H9 (cell line): ENCODE results near the gene FYN. TPM values are rescaled to one million over a fixed set of nuclear protein-coding genes. Genes with fewer than 3 reads are reported as not detected.

ENCODE experiments used
- DNase-seq: peaks from one replicate; pipeline ENCODE4 v3.0.0-alpha.2; 2017
- H2AFZ ChIP-seq: one replicate; pipeline ENCODE4 v1.6.1; 2013; ENCODE audit warnings: mild to moderate bottlenecking, low read length, control low read depth, moderate library complexity
- H2AK5ac ChIP-seq: 2 replicates; pipeline ENCODE4 v1.6.1; 2013; ENCODE audit warnings: low read length, control low read depth, mixed read lengths; ENCODE audit not compliant: insufficient read length
- H2BK120ac ChIP-seq: one replicate; pipeline ENCODE4 v1.6.1; 2013; ENCODE audit warnings: low read depth, mild to moderate bottlenecking, low read length, control low read depth, inconsistent platforms; ENCODE audit not compliant: poor library complexity, severe bottlenecking
- H2BK12ac ChIP-seq: 2 replicates; pipeline ENCODE4 v1.6.1; 2013; ENCODE audit warnings: low read length, control low read depth, mixed read lengths, low read depth; ENCODE audit not compliant: insufficient read length
- H2BK15ac ChIP-seq: 2 replicates; pipeline ENCODE4 v1.6.1; 2013; ENCODE audit warnings: low read depth, low read length, control low read depth
- H2BK20ac ChIP-seq: one replicate; pipeline ENCODE4 v1.6.1; 2013; ENCODE audit warnings: low read depth, mild to moderate bottlenecking, low read length, control low read depth, inconsistent platforms; ENCODE audit not compliant: poor library complexity, severe bottlenecking
- H2BK5ac ChIP-seq: 2 replicates; pipeline ENCODE4 v1.6.1; 2013; ENCODE audit warnings: low read length, control low read depth, mixed read lengths; ENCODE audit not compliant: insufficient read length
- H3K14ac ChIP-seq: 2 replicates; pipeline ENCODE4 v1.6.1; 2013; ENCODE audit warnings: low read length, control low read depth; ENCODE audit not compliant: insufficient read depth
- H3K18ac ChIP-seq: 2 replicates; pipeline ENCODE4 v1.6.1; 2013; ENCODE audit warnings: low read depth, mild to moderate bottlenecking, mixed read lengths, low read length, control low read depth; ENCODE audit not compliant: insufficient read length
- H3K23ac ChIP-seq: 2 replicates; pipeline ENCODE4 v1.6.1; 2013; ENCODE audit warnings: low read length, control low read depth, mixed read lengths, low read depth; ENCODE audit not compliant: insufficient read length
- H3K23me2 ChIP-seq: 2 replicates; pipeline ENCODE4 v1.6.1; 2013; ENCODE audit warnings: low read depth, mild to moderate bottlenecking, mixed read lengths, low read length, control low read depth; ENCODE audit not compliant: insufficient read length, poor library complexity, severe bottlenecking
- H3K27ac ChIP-seq: 2 replicates; pipeline ENCODE4 v1.5.1; 2013; ENCODE audit warnings: low read length, control low read depth, mixed read lengths, low read depth; ENCODE audit not compliant: insufficient read length
- H3K27me3 ChIP-seq: 2 replicates; pipeline ENCODE4 v1.6.1; 2013; ENCODE audit warnings: low read length, control low read depth, inconsistent platforms; ENCODE audit not compliant: insufficient read depth
- H3K4ac ChIP-seq: 2 replicates; pipeline ENCODE4 v1.6.1; 2013; ENCODE audit warnings: low read depth, mild to moderate bottlenecking, control low read depth, inconsistent platforms, low read length, moderate library complexity
- H3K4me1 ChIP-seq: 2 replicates; pipeline ENCODE4 v1.6.1; 2013; ENCODE audit warnings: low read length, control low read depth, inconsistent platforms; ENCODE audit not compliant: insufficient read depth
- H3K4me2 ChIP-seq: 2 replicates; pipeline ENCODE4 v1.6.1; 2013; ENCODE audit warnings: low read length, control low read depth, mixed read lengths; ENCODE audit not compliant: insufficient read length, insufficient read depth
- H3K56ac ChIP-seq: 2 replicates; pipeline ENCODE4 v1.6.1; 2013; ENCODE audit warnings: low read depth, mild to moderate bottlenecking, mixed read lengths, low read length, control low read depth; ENCODE audit not compliant: insufficient read length
- H3K79me1 ChIP-seq: 2 replicates; pipeline ENCODE4 v1.6.1; 2013; ENCODE audit warnings: low read depth, mild to moderate bottlenecking, moderate library complexity, low read length, control low read depth, inconsistent platforms; ENCODE audit not compliant: insufficient read depth, poor library complexity, severe bottlenecking
- H3K79me2 ChIP-seq: 2 replicates; pipeline ENCODE4 v1.6.1; 2013; ENCODE audit warnings: low read length, control low read depth, inconsistent platforms; ENCODE audit not compliant: insufficient read depth
- H3K9ac ChIP-seq: 2 replicates; pipeline ENCODE4 v1.6.1; 2013; ENCODE audit warnings: low read length, control low read depth, mixed read lengths; ENCODE audit not compliant: insufficient read length; ENCODE audit errors: extremely low read depth
- H3K9me3 ChIP-seq: one replicate; pipeline ENCODE4 v1.6.1; 2013; ENCODE audit warnings: low read depth, low read length, inconsistent platforms; ENCODE audit not compliant: control insufficient read depth
- H3T11ph ChIP-seq: one replicate; pipeline ENCODE4 v1.6.1; 2013; ENCODE audit warnings: mild to moderate bottlenecking, low read length, control low read depth, inconsistent platforms
- H4K20me1 ChIP-seq: one replicate; pipeline ENCODE4 v1.6.1; 2013; ENCODE audit not compliant: control insufficient read depth, insufficient read length, insufficient read depth
- H4K5ac ChIP-seq: 2 replicates; pipeline ENCODE4 v1.6.1; 2013; ENCODE audit warnings: low read depth, mild to moderate bottlenecking, mixed read lengths, low read length, control low read depth; ENCODE audit not compliant: insufficient read length
- H4K8ac ChIP-seq: replicated peaks from 2 replicates; pipeline ENCODE4 v1.6.1; 2013; ENCODE audit warnings: low read length, control low read depth, mixed read lengths, low read depth; ENCODE audit not compliant: insufficient read length
- H4K91ac ChIP-seq: 2 replicates; pipeline ENCODE4 v1.6.1; 2013; ENCODE audit warnings: low read depth, mild to moderate bottlenecking, moderate library complexity, mixed read lengths, low read length, control low read depth; ENCODE audit not compliant: insufficient read length
- H3K27ac Mint-ChIP-seq, 3 experiments: 2 replicates in 2 of 3; 3 replicates in 1 of 3; pipeline ENCODE4 v1.8.0; 2020 to 2021; ENCODE audit warnings: mixed read lengths in 3 of 3, mild to moderate bottlenecking in 1 of 3, moderate library complexity in 1 of 3
- H3K27me3 Mint-ChIP-seq: 2 replicates; pipeline ENCODE4 v1.8.0; 2021; ENCODE audit warnings: low read depth, mild to moderate bottlenecking, moderate library complexity, mixed read lengths
- H3K36me3 Mint-ChIP-seq, 3 experiments: 2 replicates in 2 of 3; 3 replicates in 1 of 3; pipeline ENCODE4 v1.8.0; 2020 to 2021; ENCODE audit warnings: low read depth in 3 of 3, mixed read lengths in 3 of 3; ENCODE audit not compliant: insufficient read depth in 1 of 3
- H3K4me1 Mint-ChIP-seq, 2 experiments: 2 replicates each; pipeline ENCODE4 v1.8.0; 2020; ENCODE audit warnings: mixed read lengths in 2 of 2
- H3K4me3 Mint-ChIP-seq, 2 experiments: 2 replicates in 1 of 2; 3 replicates in 1 of 2; pipeline ENCODE4 v1.8.0; 2020 to 2021; ENCODE audit warnings: mild to moderate bottlenecking in 2 of 2, mixed read lengths in 2 of 2, moderate library complexity in 1 of 2
- H3K9me3 Mint-ChIP-seq, 2 experiments: 2 replicates in 1 of 2; 3 replicates in 1 of 2; pipeline ENCODE4 v1.8.0; 2020; ENCODE audit warnings: mild to moderate bottlenecking in 2 of 2, mixed read lengths in 2 of 2, moderate library complexity in 1 of 2
- CTCF ChIP-seq: fragments of 200-600 bp; sonication (generic); conservative IDR thresholded peaks from 3 replicates; pipeline ENCODE4 v1.8.0; 2021; ENCODE audit warnings: antibody characterized with exemption, mild to moderate bottlenecking
- WGBS: extraction: QIAGEN DNeasy Blood & Tissue Kit; methylation state at CpG from one replicate; pipeline ENCODE4 v1.1.7; 2013; ENCODE audit warnings: missing lambda C conversion rate, low lambda C conversion rate, mixed read lengths; ENCODE audit not compliant: insufficient read length; ENCODE audit errors: extremely low coverage; 5-methylcytosine and 5-hydroxymethylcytosine counted together
- total RNA-seq: library from RNA; stranded (reverse); gene quantifications from 2 replicates; pipeline ENCODE4 v1.2.1, GENCODE V29; 2021

The FYN gene
- total RNA-seq, 1 experiment from 2014 or later, result 64.8 TPM

- no peaks in the 10 kb centered on the region for H3K27me3 ChIP-seq
- H3K79me2 ChIP-seq, result peaks cover 6% of the 10 kb centered on the region; the same call in 1 of the 2 replicates
- no peak overlapping the region for H4K91ac ChIP-seq
- H2BK15ac ChIP-seq, result no peak overlapping the region
- H3K4ac ChIP-seq, result no peak overlapping the region
- H4K8ac ChIP-seq, result no peak overlapping the region
- no peak overlapping the region for H4K5ac ChIP-seq
- H2BK12ac ChIP-seq, result no peak overlapping the region
- H3K18ac ChIP-seq, result no peak overlapping the region
- H4K20me1 ChIP-seq, result no peaks in the 10 kb centered on the region
- H3K23ac ChIP-seq, result no peak overlapping the region
- no peak overlapping the region for H2AK5ac ChIP-seq
- H3K79me1 ChIP-seq, result no peaks in the 10 kb centered on the region
- peaks cover 15% of the 10 kb centered on the region for H3K4me1 ChIP-seq
- H2BK5ac ChIP-seq, result no peak overlapping the region
- no peak overlapping the region for H2BK20ac ChIP-seq
- no peak overlapping the region for H3K27ac ChIP-seq
- H3K14ac ChIP-seq, result no peak overlapping the region
- peak; percentile 43 for DNase-seq
- no peak overlapping the region for H3K9ac ChIP-seq
- H2BK120ac ChIP-seq, result no peak overlapping the region
- H3K9me3 ChIP-seq, result no peaks in the 10 kb centered on the region
- no CpG with 5 or more reads among the region's 6 CpGs for WGBS
- no peak overlapping the region for H3T11ph ChIP-seq
- H3K4me3 Mint-ChIP-seq, result 0 out of 5 replicates have a peak overlapping the region, but pooled peaks of 1 of the 2 experiments have one; percentile 1
- H3K9me3 Mint-ChIP-seq, result no peaks in the 10 kb centered on the region
- H3K56ac ChIP-seq, result no peak overlapping the region
- no peak overlapping the region for H2AFZ ChIP-seq
- H3K36me3 Mint-ChIP-seq, result no peaks in the 10 kb centered on the region; a peak in 1 of 7 replicates
- peaks cover 68 to 85% of the 10 kb centered on the region in 2 experiments for H3K4me1 Mint-ChIP-seq
- peak overlapping the region; percentile 20 to 85 (median 68); a peak in 4 of 7 replicates for H3K27ac Mint-ChIP-seq
- no peak overlapping the region for H3K4me2 ChIP-seq
- no peak for TF ChIP-seq CTCF
- H3K23me2 ChIP-seq, result no peaks in the 10 kb centered on the region
- H3K27me3 Mint-ChIP-seq, result no peaks in the 10 kb centered on the region
Measured at GRCh38 chr6:111862741-111863140, 10.5 kb downstream of the FYN start.
